Measurements from ENCODE around the gene C6orf136.

The C6orf136 gene

DNA sequence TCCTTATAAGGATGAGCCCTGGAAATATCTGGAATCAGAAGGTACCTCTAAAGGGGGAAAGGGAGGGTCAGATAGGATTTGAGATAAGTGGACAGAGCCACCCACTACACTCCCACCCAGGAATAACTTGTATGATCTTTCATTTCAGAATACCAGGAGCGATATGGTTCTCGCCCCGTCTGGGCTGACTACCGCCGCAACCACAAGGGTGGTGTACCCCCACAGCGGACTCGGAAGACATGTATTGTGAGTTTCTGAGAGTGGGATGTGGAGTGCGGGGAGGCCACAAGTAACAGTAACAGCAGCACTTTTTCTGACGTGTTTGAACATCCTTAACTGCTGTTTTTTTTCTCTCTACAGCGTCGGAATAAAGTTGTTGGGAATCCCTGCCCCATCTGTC, 27.4 kb upstream of the C6orf136 start:
- H3K4me3 ChIP-seq (ENCODE audit: low read depth, low read length) = no peak overlapping the region
- H3K4me1 ChIP-seq = peaks cover 3% of the 10 kb centered on the region
- H3K36me3 ChIP-seq (ENCODE audit: control insufficient read depth, insufficient read depth, low read length) = peaks cover 15% of the 10 kb centered on the region
- no peaks in the 10 kb centered on the region for H3K9me3 ChIP-seq (ENCODE audit: control insufficient read depth, low read length)
- H3K9ac ChIP-seq = no peak overlapping the region
- TF ChIP-seq, protein P1, sequence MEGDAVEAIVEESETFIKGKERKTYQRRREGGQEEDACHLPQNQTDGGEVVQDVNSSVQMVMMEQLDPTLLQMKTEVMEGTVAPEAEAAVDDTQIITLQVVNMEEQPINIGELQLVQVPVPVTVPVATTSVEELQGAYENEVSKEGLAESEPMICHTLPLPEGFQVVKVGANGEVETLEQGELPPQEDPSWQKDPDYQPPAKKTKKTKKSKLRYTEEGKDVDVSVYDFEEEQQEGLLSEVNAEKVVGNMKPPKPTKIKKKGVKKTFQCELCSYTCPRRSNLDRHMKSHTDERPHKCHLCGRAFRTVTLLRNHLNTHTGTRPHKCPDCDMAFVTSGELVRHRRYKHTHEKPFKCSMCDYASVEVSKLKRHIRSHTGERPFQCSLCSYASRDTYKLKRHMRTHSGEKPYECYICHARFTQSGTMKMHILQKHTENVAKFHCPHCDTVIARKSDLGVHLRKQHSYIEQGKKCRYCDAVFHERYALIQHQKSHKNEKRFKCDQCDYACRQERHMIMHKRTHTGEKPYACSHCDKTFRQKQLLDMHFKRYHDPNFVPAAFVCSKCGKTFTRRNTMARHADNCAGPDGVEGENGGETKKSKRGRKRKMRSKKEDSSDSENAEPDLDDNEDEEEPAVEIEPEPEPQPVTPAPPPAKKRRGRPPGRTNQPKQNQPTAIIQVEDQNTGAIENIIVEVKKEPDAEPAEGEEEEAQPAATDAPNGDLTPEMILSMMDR (IDR thresholded peaks at IDR 0.05) = no peak
- H3K4me2 ChIP-seq (ENCODE audit: low read length) = no peak overlapping the region
- H2AFZ ChIP-seq = no peak overlapping the region
- no peaks in the 10 kb centered on the region for H3K27me3 ChIP-seq (ENCODE audit: control insufficient read depth, insufficient read depth, low read length)
- no peak overlapping the region for H3K27ac ChIP-seq
- H3K79me2 ChIP-seq = peaks cover 33% of the 10 kb centered on the region

DNA sequence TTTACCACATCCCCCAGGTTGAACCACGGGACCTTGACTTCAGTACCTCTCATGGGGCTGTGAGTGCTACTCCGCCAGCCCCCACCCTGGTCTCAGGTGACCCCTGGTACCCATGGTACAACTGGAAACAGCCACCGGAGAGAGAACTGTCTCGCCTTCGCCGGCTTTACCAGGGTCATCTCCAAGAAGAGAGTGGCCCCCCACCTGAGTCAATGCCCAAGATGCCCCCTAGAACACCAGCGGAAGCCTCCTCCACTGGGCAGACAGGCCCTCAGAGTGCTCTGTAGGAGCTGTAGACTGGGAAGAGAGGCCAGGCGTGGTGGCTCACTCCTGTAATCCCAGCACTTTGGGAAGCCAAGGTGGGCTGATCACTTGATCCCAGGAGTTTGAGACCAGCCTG, 21.4 kb upstream of the C6orf136 start:
- TF ChIP-seq, protein P1 (IDR thresholded peaks at IDR 0.05) = no peak
- Histone ChIP-seq H3K4me2 (ENCODE audit: low read length) (no peak overlapping the region), H3K79me2 (peaks cover 6% of the 10 kb centered on the region), H3K9ac (no peak overlapping the region), H3K4me1 (peaks cover 10% of the 10 kb centered on the region), H3K27ac (no peak overlapping the region), H3K9me3 (ENCODE audit: control insufficient read depth, low read length) (no peaks in the 10 kb centered on the region), H3K4me3 (ENCODE audit: low read depth, low read length) (no peak overlapping the region), H3K36me3 (ENCODE audit: control insufficient read depth, insufficient read depth, low read length) (no peaks in the 10 kb centered on the region), H2AFZ (no peak overlapping the region), H3K27me3 (ENCODE audit: control insufficient read depth, insufficient read depth, low read length) (no peaks in the 10 kb centered on the region)

DNA sequence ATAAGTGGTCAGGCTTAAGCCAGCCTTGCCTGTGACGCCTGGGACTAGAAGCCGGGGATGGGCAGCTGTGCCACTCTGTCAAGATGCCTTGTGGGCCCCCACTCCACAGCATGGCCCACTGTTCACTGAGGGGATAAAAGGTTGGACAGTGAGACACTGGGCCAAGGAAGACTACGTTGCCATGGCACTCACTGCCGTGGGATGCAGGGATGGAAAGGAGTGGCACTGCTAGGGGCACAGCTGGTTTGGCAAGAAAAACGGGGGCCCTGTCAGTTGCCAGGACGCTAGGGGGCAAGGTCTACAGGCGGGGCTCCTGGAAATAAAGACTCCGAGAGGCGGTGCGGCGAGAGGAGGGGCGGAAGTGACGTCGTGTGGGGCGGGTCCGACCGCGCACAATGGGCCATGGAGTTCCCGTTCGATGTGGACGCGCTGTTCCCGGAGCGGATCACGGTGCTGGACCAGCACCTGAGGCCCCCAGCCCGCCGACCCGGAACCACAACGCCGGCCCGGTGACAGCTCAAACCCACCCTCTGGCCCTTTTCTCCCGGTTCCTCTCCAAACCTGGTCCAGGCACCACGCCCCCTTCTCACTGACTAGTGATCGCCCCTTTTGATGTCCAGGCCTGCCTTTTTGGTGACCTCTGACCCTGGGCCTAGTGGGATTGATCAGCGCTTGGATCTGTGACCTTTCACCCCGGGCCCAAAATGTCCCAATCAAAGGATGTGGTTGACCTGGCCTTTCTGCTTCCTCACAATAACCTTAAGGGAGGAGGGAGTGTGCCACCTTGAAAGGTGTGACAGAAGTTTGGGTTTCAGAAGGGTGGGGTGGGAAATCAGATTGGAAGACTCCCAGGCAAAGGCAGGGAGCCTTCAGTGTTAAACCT, 20.2 kb upstream of the C6orf136 start, which contains the start of gene ATAT1:
ATAT1 (plus strand) TSS at position 391 of the 883 bp plus-strand sequence.
- peak within 1 kb of the TSS; percentile 70 for H3K9ac ChIP-seq
- H2AFZ ChIP-seq = peak within 1 kb of the TSS; percentile 88
- H3K9me3 ChIP-seq (ENCODE audit: control insufficient read depth, low read length) = no peaks in the 10 kb centered on the region
- no peaks in the 10 kb centered on the region for H3K36me3 ChIP-seq (ENCODE audit: control insufficient read depth, insufficient read depth, low read length)
- TF ChIP-seq, protein P1 (IDR thresholded peaks at IDR 0.05) = peak; percentile 43
- H3K79me2 ChIP-seq = peaks cover 6% of the 10 kb centered on the region
- peak within 1 kb of the TSS; percentile 64 for H3K4me3 ChIP-seq (ENCODE audit: low read depth, low read length)
- H3K4me2 ChIP-seq (ENCODE audit: low read length) = peak within 1 kb of the TSS; percentile 94
- H3K4me1 ChIP-seq = peaks cover 10% of the 10 kb centered on the region
- H3K27ac ChIP-seq = peak within 1 kb of the TSS; percentile 81
- no peaks in the 10 kb centered on the region for H3K27me3 ChIP-seq (ENCODE audit: control insufficient read depth, insufficient read depth, low read length)

DNA sequence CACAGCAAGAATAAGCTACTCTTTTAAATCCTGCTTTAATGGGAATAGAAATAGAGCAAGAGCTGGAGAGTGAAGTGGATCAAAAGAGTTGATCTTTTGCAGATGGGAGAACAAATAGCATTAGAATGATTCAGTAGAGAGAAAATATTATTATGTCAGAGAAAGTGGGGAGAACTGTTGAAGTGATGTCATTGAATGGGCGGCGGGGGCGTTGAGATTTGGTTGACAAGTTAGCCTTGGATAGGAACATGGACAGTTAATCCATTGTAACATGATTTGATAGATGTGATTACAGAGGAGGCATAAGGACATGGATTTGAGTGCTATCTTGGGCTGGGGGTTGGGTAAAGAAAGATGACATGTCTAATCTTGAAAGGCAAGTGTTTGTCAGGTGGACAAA, 11.1 kb upstream of the C6orf136 start:
- Histone ChIP-seq H3K27me3 (ENCODE audit: control insufficient read depth, insufficient read depth, low read length) (no peaks in the 10 kb centered on the region), H2AFZ (no peak overlapping the region), H3K27ac (no peak overlapping the region), H3K36me3 (ENCODE audit: control insufficient read depth, insufficient read depth, low read length) (no peaks in the 10 kb centered on the region), H3K79me2 (peaks cover 2% of the 10 kb centered on the region), H3K4me3 (ENCODE audit: low read depth, low read length) (no peak overlapping the region), H3K9ac (no peak overlapping the region), H3K9me3 (ENCODE audit: control insufficient read depth, low read length) (no peaks in the 10 kb centered on the region), H3K4me1 (no peaks in the 10 kb centered on the region), H3K4me2 (ENCODE audit: low read length) (no peak overlapping the region)
- TF ChIP-seq, protein P1 (IDR thresholded peaks at IDR 0.05) = no peak
